Peyer's patch (tissue), 4 donors: ENCODE measurements around the gene ATP5PB.

Experiments used
- CTCF ChIP-seq, 6 experiments: fragments of 450-650 bp in 4 of 6; fragments of 200-600 bp in 2 of 6; sonication (generic) in 1 of 6; IDR thresholded peaks; one replicate each; pipeline ENCODE4 v1.5.1; 2017 to 2019; ENCODE audit warnings: antibody characterized with exemption in 6 of 6, mild to moderate bottlenecking in 3 of 6, moderate library complexity in 1 of 6
- POLR2A ChIP-seq, 2 donors: fragments of 450-650 bp; IDR thresholded peaks; one replicate each; pipeline ENCODE4 v1.5.1; 2017; ENCODE audit warnings: antibody characterized with exemption in 2 of 2, mild to moderate bottlenecking in 2 of 2, moderate library complexity in 2 of 2

DNA sequence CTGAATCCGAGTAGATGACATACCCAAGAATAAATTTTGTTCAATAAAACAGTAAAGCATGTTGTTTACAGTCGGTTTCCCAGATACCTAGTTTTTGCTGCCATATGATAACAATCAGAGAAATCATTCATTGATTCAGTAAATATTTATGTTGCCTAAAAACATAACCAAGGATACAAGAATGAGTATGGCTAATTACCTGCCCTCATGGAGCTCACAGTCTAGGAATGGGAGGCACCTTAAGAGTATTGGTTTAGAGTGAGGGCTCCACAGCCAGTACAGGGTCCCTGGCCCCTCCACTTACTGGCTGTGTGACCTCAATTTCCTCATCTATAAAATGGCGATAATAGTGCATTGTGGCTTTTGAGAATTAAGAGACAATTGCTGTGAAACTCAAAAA is 921 bp downstream of the ATP5PB start:
- TF ChIP-seq CTCF (IDR thresholded peaks at IDR 0.05) (no peak), POLR2A (IDR thresholded peaks at IDR 0.05) (no peak)
